AG08396 (cell line): ENCODE measurements around the gene CHD2.

Source experiments
- DNase-seq: peaks from one replicate; pipeline ENCODE4 v3.0.0; 2012; ENCODE audit warnings: low spot score, mixed read lengths

Gene CHD2

DNA sequence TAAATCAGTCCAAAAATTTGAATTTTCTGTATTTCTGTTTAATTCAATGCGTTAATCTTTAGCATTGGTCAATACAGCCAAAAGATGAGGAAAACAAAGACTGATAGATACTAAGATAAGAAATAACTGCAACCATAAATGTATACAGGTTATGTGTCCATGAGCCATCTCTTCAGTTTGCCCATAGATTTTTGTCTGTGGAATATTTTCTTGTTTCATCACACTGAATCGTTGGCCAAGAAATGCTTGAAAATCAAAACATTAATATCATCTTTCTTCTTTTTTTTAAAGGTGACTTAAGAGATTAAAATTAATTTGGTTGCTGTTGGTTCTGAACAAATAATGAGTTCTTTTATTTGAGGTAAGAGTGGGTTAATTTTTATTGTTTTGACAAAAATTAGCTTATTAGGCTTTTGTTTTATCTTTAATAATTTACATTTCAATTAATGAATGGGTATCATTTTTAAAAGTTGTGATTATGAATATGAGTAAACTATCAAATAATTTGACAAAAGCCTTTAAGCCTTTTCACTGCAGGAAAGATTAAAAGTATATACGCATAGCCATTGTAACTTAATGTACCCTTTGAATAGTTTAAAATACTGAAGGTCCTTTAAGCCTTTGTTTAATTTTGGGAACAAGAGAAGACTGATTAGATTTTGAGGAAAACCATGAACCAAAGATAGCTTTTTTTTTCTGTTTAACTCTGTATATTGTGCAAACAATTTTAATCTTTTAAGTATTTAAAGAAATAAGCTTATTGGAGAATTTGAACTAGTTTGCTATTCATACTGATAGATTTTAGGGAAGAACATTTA is 14.7 kb upstream of the CHD2 start:
- no peak for DNase-seq

DNA sequence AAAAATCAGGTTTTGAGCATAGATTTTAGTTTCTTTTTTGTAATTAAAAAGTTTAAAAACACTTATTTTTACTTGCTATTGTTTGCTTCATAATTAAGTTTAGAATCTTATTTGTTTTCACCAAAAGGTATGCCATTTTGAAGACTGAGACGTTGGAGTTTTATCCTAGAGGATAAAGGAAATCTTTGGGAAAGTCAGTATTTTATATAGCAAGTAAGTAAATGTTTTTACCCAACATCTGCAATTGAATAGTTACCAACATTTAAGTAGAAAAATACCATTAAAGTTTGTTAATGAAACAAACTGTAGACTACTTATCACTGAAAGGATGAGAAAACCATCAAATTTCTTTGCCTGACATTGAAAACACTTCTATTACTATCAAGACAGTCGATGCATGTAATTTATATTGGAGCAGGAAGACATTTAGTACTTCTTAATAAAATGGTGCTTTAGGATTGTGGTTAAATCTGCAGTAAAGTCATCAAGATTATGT is 14.0 kb upstream of the CHD2 start:
- no peak for DNase-seq

DNA sequence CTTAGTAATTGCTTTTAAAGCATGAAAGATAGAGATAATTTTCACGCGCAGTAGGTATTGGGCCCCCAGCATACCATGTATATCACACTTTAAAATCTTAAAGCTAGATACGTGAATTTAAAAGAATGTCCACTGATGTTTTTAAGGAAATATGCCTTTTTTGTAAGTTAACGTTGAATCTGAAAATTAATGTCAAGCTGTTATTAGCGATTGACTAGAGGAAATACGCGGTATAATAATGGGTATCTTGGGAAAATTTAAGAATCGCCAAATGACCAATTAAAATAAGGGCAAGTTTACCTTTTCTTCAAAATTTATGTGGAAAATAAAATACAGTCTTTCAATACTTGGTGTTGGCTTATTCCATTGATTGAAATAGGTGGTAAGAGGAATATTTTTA is 13.3 kb upstream of the CHD2 start:
- no peak for DNase-seq

DNA sequence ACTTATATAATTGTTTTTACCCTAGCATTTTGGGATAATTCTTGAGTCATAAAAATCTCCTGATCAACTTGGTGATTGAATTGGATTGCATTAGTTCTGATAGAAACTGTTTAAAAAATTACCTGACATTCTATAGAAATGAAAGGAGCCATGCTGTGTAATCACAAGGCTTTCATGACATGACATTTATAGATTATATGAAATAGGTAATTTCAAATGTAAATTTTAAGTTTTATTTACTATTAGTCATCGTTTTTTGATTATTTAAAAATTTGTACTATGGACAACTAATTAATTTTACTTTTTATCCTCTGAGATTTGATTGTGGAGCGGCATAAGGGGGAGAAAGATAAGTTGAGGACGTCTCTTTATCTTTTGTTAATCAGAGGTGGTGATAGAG is 12.3 kb upstream of the CHD2 start:
- DNase-seq = no peak

DNA sequence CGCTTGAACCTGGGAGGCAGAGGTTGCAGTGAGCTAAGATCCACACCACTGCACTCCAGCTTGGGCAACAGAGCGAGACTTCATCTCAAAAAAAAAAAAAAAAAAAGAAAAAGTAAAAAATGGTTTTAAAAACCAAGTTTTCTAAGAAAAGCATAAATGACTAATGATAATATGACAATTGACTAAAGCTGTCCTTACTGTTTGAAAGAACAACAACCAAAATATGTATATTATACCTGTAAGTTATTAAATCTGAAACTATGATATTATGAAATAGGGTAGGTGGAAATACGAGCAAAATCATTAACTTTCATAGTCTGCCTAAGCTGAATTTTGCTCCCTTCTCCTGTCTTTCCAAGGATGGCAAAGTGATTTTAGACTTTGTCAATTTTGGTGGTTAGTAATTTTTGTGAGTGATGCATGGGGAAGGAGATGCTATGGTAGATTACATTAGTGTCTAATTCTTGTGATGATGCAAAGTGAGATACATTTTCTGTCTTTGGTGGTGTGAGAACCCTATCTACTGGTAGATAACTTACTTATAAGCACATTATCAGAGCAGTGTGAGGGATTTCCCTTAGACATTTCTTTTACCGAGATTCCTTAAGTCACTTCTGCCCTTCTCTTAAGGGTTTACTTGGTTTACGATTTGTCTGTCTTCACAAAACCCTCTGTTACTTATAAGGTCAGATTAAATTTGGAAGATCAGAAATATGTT is 10.6 kb upstream of the CHD2 start:
- no peak for DNase-seq

DNA sequence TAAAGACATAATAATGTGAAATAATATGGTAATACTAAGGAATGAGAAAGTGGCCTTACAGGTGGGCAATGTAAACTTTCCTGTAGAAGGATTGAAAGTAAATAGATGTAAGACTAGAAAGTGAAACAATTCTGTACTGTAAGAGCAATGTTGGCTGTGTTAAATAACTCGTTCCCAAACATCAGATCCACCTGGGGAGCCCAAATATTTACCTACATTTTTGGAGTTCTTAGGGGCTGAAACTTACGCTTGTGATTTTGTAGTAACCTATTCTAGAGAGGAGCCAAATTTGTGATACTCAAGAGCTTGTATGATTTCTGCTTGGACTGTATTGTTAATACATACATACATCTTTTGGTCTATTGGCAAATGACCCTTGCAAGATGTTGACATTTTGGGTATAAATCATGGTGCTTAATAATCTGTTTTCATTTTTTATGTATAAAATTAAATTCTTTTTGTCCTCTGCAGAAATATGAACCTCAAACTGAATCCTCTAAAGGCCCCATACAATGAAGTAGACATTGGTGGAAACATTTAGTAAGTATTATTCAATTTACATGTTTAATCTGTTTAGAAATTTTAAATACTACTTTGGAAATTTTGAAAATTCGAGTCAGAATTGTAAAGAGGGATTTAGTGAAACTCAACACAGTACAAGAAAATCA is 8.5 kb upstream of the CHD2 start:
- no peak for DNase-seq

DNA sequence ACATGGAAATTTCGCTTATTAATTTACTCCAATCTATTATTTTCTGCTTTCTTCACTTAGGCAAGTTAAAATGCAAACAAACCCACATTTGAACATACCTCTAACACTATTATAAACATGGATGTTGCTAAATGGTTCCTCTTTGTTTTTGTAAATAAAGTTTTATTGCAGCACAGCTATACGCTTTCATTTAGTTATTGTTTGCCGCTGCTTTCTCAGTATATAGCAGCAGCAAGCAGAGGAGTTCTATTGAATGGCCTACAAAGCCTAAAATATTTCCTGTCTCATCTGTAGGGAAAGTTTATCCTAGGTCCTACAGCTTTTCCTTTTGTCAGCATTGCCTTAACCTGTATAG is 7.9 kb upstream of the CHD2 start:
- DNase-seq = no peak

DNA sequence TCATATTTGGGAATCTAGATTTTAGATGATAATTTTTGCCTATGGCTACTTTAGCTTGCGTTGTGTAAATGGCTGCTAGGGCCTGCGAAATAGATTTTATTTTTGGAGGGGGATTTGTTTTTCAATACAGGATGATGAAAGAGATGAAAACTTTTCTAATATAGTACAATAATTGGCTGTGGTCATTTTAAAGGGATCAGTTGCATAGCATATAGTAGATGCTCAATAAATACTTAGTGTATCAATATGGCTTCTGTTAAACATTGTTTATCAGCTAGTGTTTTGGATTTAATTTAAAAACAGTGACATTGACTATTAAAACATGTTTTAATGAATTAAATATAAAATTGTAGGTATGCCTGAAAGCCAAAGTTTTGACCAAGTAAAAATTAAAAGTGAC is 6.9 kb upstream of the CHD2 start:
- no peak for DNase-seq

DNA sequence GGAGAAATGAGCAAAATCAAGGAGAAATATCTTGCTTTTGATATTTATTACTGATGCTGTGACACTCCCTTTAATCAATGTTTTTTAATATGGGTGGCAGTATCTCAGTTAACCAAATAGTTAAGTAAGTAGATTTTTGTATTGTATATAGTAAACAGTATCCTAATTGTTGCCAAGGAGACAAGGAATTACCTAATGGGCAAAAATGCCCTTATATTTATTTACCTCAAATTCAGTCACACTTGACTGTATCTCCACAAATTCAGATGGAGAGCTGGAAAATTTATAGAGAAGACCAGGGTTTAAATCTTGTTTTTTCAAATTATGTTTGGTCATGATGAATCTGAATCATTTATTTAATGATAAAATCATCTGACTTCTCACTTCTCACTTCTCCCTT is 3.6 kb upstream of the CHD2 start:
- no peak for DNase-seq

DNA sequence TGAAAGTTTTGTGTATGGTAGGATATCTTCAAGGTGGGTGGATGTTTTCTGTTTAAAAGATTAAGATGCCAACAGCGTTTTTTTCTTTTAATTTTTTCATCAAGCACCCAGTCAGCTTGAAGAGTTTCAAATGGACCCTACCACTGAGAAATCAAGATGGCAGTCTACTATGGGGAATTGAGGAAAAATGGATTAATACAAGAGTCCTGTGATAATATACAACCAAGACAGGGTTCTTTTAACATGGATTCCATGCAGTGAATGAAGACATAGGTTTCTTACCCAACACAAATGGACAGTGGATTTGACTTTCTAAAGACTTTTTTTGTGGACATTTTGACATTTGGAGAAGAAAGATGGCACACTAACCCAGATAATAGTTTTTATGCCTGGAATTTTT is 2.5 kb upstream of the CHD2 start:
- no peak for DNase-seq

DNA sequence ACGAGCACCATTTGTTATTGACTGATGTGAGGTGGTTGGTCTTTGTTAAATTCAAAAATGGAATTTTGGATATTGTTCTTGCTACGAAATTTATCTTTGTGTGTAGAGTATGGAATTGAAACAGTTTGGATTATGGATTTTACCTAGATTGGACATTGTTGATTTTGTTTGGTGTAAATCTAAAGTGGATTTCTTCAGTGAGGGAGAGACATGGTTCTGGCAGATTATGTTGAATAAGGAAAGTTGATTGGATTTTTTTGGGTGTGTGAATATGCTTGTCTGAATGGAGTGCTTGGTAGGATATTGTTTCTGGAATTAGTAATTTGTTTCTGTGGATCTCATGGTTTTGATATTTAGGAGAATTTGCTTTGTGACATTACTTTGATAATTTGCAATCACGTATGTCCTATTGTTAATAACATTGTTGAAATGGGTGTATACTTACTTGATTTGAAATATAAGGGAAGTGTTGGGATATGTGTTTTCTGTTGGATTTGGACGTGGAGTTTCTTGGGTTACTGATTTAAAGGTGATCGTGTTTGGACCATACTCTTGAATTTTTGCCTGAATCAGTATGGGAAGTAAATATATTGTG is 1.0 kb upstream of the CHD2 start:
- DNase-seq = no peak

DNA sequence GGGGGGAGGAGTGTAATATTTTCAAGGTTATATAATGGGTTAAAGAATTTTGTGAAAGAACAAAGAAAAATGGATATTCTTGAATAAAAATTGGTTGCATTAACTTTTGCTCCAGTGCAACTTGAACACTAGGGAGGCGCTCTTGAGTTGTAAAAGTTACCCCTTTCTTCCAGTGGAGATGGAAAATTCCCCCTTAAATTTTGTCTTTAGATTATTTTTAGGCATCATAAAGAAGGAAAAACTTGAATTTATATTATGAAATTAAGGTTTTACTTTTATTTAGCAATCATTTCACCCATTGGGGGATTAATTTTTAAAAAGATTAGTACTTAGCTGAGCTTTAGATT is 550 bp upstream of the CHD2 start:
- no peak for DNase-seq

DNA sequence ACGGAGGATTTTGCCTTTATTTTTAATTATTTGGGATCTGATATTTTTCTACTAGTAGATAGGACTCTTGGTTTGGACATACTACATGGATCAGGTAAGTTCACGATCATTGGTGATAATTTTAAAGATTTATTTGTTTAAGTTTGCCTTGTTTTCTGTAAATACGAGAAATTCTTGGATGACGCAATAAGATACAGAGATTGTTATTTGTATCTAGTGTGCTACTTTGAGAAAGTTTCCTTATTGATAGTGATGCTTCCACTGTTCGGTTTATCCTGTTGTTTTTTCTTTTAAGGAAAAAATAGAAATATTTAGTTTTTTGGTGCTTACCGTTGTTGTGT is 577 bp downstream of the CHD2 start:
- no peak for DNase-seq

DNA sequence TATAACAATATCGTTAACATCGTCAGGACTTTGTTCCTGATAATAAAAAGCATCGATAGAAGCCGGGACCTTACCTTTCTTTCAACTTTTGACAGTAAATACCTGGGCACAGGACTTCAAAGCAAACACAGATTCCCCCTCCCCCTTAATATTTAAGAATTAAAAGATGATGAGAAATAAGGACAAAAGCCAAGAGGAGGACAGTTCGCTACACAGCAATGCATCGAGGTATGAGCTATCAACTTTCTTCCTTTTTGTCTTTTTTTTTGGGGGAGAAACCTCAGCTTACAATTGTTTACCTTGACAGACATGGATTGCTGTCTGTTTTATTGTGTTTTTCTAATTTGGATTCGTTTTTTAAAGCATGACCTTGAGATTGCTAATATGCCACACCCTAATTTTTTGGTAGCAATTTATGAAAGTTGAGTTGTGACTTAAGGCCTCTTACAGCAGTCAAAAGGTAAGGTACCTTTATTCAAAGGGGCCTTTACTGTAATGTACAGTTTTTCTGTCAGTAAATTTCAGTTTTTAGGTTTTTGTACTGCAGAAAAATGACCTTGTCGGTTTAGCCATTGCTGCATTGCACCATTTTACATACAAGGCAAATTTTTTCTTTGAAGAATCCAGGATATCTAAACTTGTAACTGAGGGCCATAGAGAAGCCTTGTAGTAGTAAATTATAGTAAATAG is 1.1 kb downstream of the CHD2 start:
- no peak for DNase-seq

DNA sequence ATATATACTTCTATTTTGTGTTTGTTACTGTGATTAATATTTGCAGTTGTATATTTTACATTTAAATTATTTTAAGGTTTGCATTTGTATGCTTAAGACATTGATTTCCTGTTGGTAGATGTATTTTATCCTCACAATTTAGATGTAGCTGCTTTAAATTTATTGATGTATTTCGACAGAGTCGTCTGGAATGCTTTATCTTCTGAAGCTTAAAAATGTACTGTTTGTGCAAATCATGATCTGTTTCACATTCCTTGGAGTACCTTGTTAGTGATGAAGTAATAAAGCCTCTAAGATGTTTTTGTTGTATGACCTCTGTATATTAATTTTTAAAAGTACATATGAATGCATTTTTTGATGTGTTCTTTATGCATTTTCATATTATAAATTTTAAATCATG is 1.9 kb downstream of the CHD2 start:
- DNase-seq = no peak

DNA sequence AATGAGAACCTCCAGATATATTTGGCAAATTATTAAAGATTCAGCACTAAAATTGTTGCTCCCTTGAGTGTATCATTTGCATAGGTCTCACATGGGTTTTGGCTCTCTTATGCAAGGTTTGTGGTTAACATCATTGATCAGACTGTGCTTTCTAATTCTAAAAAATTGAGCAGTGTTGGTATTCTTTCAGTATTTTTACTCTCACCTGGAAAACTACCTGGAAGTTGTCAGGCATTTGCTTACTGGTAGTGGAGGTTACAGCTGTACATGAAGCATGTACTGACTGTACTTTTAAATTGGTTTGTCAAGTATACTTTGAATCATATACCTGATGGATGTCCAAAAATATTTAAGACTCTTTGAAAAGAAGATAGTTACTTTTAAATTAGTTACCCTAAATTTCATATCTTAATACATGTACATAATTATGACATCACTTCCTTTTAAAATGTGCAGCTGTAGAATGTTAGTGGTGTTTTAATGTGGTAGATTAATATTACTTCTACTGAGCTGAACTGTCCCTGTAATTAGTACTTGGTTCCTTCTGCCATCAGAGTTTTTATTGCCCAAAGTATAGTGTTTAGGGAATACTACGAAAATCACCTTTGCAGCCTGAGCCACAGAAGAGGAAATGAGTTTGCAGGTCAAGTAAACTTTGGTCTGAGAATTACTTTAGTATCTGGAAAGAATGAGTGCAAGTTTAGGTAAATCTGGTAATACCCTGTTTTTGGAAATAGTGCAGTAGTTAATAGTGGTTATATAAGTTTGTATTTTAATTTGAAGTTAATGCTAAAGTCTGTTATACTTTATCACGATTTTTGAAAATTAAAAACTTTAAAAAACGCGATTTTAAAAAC is 2.8 kb downstream of the CHD2 start:
- DNase-seq = no peak

DNA sequence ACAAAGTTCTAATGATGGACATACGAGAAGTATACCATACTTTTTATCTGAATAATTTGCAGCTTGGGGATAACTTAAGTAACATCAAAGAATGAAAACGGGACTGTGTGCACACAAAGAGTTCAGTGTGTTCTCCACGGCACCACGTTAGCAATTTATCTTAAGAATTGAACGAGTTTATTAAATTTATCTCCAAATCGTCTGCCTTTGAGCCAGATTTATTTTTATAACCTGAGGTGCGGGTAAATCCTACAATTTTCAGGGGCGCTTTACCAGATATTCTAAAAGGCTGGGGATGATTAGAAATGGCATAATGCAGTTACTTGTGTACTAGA is 3.5 kb downstream of the CHD2 start:
- no peak for DNase-seq

DNA sequence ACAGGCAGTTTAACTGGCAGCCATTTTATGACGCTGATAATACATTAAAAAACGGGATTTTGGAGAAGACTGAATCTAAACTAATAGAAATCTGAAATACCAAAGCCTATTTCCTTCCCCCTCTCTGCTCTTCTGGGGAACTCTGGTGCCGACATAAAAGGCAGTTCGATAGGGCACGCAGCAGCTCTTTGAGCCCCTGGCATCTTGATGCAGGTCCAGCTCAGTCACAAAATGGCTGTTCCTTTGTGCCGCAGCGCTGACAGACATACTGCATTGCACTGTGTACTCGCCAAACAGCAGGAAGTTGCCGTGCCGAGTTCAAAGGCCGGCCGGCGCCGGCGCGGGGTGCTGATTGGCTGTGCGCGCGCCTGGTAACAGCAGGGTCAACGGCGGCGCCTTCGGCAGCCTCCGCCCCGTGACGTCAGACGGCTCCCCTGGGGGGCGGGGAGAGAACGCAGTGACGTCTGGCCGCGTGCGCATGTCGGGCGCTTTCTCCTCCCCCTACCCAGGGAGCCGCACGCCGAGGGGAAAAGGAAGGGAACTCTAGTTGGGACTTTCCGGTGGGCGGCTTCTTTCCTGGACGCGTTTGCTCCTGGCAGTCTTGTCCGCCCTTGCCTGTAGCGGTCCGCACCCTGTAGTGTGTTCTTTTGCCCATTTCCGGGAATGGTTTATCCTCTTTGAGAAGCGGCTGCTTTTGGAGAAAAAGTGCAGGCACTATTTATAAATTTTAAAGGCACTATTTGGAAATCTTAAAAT is 4.0 kb downstream of the CHD2 start:
- peak; percentile 92 for DNase-seq

DNA sequence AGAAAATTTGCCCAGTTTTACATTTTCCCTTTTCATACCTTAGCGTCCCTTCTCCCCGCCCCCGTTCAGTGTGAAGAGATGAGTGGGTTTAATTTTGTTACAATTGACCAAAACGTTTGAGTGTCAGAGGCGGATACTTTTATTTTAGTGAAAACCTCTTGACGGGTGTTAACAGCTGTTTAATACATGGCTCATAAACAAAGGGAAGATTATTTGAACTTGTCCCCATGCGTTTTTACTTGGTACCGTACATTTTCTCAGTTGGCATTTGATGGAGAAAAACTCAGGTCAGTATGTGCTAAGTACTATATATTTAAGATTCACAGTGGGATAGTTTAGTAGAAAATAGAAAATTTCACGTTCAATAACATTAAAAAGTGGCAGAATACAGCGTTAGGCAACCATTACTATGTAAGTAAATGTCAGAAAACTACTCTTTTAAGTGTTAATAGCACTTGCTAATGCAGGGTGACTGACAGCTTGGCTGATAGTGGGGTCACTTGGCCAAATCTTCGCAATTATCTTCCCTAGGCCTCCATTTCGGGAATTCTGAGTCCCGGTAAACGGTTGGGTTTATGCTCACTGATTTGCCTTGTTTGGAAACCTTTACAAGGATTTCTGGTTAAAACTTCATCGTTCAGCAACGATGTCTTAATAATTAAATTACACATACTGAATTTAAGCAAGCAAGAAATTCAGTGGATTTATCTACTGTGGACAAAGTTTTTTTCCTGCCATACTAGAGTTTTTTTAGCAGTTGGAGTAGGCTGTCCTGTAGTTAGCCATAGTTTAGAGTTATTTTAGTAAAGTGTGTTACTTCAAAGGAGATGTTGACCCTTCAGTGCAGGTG is 4.8 kb downstream of the CHD2 start:
- no peak for DNase-seq

DNA sequence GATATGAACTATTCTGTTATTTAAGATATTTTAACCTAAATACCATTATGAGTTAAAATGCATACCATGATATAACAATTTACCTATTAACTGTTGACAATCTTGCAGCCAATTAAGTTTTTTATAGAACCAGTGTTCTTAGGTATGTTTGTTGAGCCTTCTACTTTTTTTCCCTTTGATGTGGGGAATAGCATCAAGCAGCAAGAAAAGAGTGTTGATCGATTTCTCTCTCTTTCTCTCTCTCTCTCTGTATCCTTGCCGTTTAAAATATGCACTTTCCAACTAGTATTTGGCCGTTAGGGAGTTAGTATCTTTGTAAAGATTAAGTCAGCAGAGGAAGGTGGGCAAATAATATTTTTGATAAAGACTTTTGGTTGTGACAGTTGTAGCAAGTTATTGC is 5.9 kb downstream of the CHD2 start:
- no peak for DNase-seq
